Upper lobe of left lung (tissue), 6 donors: Measurements from ENCODE around the gene UST. TPM values are rescaled to one million over a fixed set of nuclear protein-coding genes. Genes with fewer than 3 reads are reported as not detected.

Experiments used
- ATAC-seq, 2 donors: fragments of 200-7000 bp; cut with Tn5 transposase; one replicate each; pipeline ENCODE4 v1.9.1; 2022; ENCODE audit warnings: mild to moderate bottlenecking in 2 of 2, moderate library complexity in 2 of 2; ENCODE audit not compliant: low FRiP score in 2 of 2
- DNase-seq, 2 donors: peaks; one replicate each; pipeline ENCODE4 v3.0.0-alpha.2; 2019 to 2020
- H3K27ac ChIP-seq, 4 donors: fragments of 200-600 bp; sonication (generic); one replicate each; pipeline ENCODE4 v1.5.1; 2016 to 2019
- H3K27me3 ChIP-seq, 4 donors: fragments of 200-600 bp; sonication (generic); one replicate each; pipeline ENCODE4 v1.5.1; 2017 to 2019
- H3K36me3 ChIP-seq, 4 donors: fragments of 200-600 bp; sonication (generic); one replicate each; pipeline ENCODE4 v1.5.1; 2016 to 2019
- H3K4me1 ChIP-seq, 4 donors: fragments of 200-600 bp; sonication (generic); one replicate each; pipeline ENCODE4 v1.5.1; 2018 to 2019
- H3K4me3 ChIP-seq, 4 donors: fragments of 200-600 bp; sonication (generic); one replicate each; pipeline ENCODE4 v1.5.1; 2017 to 2019; ENCODE audit warnings: mild to moderate bottlenecking in 2 of 4, moderate library complexity in 1 of 4
- H3K9me3 ChIP-seq, 4 donors: fragments of 200-600 bp; sonication (generic); one replicate each; pipeline ENCODE4 v1.5.1; 2018 to 2019
- EP300 ChIP-seq, 4 donors: sonication (generic); formaldehyde crosslinking; IDR thresholded peaks; one replicate each; pipeline ENCODE4 v1.5.1; 2017; ENCODE audit warnings: antibody characterized with exemption in 4 of 4, control low read depth in 2 of 4
- POLR2A ChIP-seq, 4 donors: fragments of 450-650 bp; IDR thresholded peaks; one replicate each; pipeline ENCODE4 v1.5.1; 2016 to 2017; ENCODE audit warnings: antibody characterized with exemption in 4 of 4, mild to moderate bottlenecking in 2 of 4
- POLR2AphosphoS5 ChIP-seq, 2 donors: sonication (generic); formaldehyde crosslinking; IDR thresholded peaks; one replicate each; pipeline ENCODE4 v1.5.1; 2017; ENCODE audit warnings: antibody characterized with exemption in 2 of 2
- WGBS, 2 donors: methylation state at CpG; one replicate each; pipeline ENCODE4 v1.1.5; 2017 to 2018; 5-methylcytosine and 5-hydroxymethylcytosine counted together
- total RNA-seq, 6 donors: library from RNA; depleted of rRNA in 4 of 6; stranded (reverse); fragments of >200 nt in 4 of 6; gene quantifications; one replicate each; pipeline versions ENCODE4 v1.1.0 to v1.2.1, GENCODE V29; 2016 to 2021
- TF ChIP-seq, protein P1 (sequence below), 6 experiments: fragments of 450-650 bp in 4 of 6; fragments of 200-600 bp in 2 of 6; sonication (generic) in 2 of 6; IDR thresholded peaks; one replicate each; pipeline ENCODE4 v1.5.1; 2016 to 2019; ENCODE audit warnings: antibody characterized with exemption in 6 of 6
- donor health status: DM: no; HTN: no; CAD: no; lungs with moderate emphysema.
- donor health status: DM: no; HTN: yes; CAD: no; lungs with severe emphysema.

UST gene
- total RNA-seq, 6 donors from 2014 or later, result 10.2 to 21.6 (median 14.2) TPM

DNA sequence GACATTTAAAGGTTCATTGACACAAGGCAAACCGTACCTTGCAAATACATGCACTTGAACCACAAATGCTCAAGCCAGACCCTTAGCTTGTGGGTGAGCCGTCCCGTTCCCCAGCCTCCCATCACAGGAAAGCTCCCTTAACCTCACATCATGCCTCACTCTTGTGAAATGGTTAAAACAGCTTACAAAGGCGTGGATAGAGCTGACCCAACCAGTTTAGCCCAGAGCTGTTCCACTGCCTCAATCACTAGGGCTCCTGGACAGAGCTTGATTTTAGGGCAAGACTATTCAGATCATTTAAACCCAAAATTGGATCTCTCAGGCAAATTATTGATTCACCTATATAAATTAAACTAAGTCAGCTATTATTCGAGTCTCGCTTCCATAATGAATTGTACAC, 341.1 kb downstream of the UST start:
- no peak for DNase-seq
- TF ChIP-seq POLR2A (IDR thresholded peaks at IDR 0.05) (no peak), POLR2AphosphoS5 (IDR thresholded peaks at IDR 0.05) (no peak), EP300 (IDR thresholded peaks at IDR 0.05) (no peak)
- TF ChIP-seq, protein P1, sequence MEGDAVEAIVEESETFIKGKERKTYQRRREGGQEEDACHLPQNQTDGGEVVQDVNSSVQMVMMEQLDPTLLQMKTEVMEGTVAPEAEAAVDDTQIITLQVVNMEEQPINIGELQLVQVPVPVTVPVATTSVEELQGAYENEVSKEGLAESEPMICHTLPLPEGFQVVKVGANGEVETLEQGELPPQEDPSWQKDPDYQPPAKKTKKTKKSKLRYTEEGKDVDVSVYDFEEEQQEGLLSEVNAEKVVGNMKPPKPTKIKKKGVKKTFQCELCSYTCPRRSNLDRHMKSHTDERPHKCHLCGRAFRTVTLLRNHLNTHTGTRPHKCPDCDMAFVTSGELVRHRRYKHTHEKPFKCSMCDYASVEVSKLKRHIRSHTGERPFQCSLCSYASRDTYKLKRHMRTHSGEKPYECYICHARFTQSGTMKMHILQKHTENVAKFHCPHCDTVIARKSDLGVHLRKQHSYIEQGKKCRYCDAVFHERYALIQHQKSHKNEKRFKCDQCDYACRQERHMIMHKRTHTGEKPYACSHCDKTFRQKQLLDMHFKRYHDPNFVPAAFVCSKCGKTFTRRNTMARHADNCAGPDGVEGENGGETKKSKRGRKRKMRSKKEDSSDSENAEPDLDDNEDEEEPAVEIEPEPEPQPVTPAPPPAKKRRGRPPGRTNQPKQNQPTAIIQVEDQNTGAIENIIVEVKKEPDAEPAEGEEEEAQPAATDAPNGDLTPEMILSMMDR (IDR thresholded peaks at IDR 0.05), result no peak
- Histone ChIP-seq H3K27ac (no peak overlapping the region), H3K36me3 (no peaks in the 10 kb centered on the region), H3K27me3 (no peaks in the 10 kb centered on the region), H3K4me1 (no peaks in the 10 kb centered on the region), H3K4me3 (no peak overlapping the region), H3K9me3 (no peaks in the 10 kb centered on the region)
- 54 to 73% methylated on average over 6 of the region's 6 CpGs for WGBS, 2 donors
- ATAC-seq, result no peak

DNA sequence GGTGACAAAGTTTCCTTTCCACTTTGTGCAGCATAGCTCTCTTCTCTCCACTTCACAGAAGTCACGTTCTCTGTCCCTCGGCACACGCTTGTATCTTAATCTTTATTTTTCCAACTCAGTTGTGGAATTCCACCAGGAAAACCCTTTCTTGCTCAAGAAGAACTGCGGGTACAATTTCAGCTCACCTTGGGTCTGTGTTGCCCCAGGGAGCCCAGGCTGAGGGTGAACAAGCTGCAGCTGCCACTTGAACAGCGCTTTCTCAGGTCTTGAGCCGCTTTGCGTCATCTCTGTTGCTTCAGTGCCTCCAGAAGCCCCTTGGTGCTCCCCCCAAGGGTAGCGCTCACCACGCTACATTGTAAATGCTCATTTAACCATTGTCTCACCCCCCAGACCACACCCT, 341.5 kb downstream of the UST start:
- Histone ChIP-seq H3K27ac (no peak overlapping the region), H3K9me3 (no peaks in the 10 kb centered on the region), H3K27me3 (no peaks in the 10 kb centered on the region), H3K4me3 (no peak overlapping the region), H3K4me1 (no peaks in the 10 kb centered on the region), H3K36me3 (no peaks in the 10 kb centered on the region)
- DNase-seq (no peak), ATAC-seq (no peak)
- TF ChIP-seq, protein P1 (IDR thresholded peaks at IDR 0.05), result no peak
- no peak for TF ChIP-seq POLR2A (IDR thresholded peaks at IDR 0.05)
- 84 to 85% methylated on average over 9 of the region's 9 CpGs for WGBS, 2 donors

DNA sequence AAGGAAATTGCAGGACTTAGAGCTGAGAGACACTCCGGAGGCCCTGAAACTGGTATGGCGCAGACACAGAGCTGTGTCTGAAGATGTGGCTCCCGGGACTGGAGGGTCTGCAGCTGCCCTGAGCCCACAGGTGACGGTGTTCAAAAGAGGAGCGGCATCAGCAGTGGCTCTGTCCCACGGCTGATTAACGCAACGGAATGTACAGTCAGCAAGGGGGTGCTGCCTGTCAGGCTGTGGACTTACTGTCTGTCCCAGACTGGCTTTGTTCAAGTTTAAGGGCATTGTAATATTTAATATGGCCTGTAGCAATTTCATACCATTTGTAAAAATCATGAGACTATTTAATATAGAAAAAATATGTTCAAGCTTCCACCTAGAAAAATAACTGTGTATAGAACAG, 342.7 kb downstream of the UST start:
- H3K36me3 ChIP-seq, result no peaks in the 10 kb centered on the region
- H3K4me1 ChIP-seq, result peaks cover 0 to 2% (median 0%) of the 10 kb centered on the region in 4 donors
- H3K9me3 ChIP-seq, result no peaks in the 10 kb centered on the region
- H3K4me3 ChIP-seq, result no peak overlapping the region
- no peak for DNase-seq
- no peak for ATAC-seq
- WGBS, 2 donors, result 87 to 92% methylated on average over 8 of the region's 8 CpGs
- H3K27ac ChIP-seq, result no peak overlapping the region
- no peaks in the 10 kb centered on the region for H3K27me3 ChIP-seq
- TF ChIP-seq POLR2AphosphoS5 (IDR thresholded peaks at IDR 0.05) (no peak), POLR2A (IDR thresholded peaks at IDR 0.05) (no peak), EP300 (IDR thresholded peaks at IDR 0.05) (no peak)
- TF ChIP-seq, protein P1 (IDR thresholded peaks at IDR 0.05), result no peak

DNA sequence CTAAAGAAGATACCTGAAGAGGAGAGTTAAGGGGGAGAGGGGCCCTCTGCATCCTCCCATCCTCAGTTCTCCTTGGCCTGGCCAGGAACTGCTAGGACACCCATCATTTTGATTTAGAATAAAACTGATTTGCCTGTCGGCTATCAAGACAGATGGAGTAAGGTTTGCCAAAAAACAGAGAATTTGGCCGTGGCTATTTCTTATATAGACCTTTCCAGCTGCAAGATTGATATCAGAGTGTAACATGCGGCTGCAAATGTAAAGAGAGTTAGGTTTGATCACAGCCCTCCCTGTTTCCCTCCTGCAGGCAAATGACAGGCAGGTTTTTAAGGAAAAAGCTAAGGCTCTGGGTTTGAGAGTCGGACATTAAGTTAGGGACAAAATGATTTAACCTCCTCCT, 344.1 kb downstream of the UST start:
- H3K4me1 ChIP-seq, result peaks cover 0 to 5% (median 0%) of the 10 kb centered on the region in 4 donors
- DNase-seq, result no peak
- no peaks in the 10 kb centered on the region for H3K9me3 ChIP-seq
- no peak for ATAC-seq
- H3K36me3 ChIP-seq, result no peaks in the 10 kb centered on the region
- no peak overlapping the region for H3K4me3 ChIP-seq
- 83% methylated on average over 4 of the region's 4 CpGs for WGBS, 2 donors
- H3K27me3 ChIP-seq, result no peaks in the 10 kb centered on the region
- TF ChIP-seq POLR2AphosphoS5 (IDR thresholded peaks at IDR 0.05) (no peak), POLR2A (IDR thresholded peaks at IDR 0.05) (no peak), EP300 (IDR thresholded peaks at IDR 0.05) (no peak)
- TF ChIP-seq, protein P1 (IDR thresholded peaks at IDR 0.05), result no peak
- no peak overlapping the region for H3K27ac ChIP-seq

DNA sequence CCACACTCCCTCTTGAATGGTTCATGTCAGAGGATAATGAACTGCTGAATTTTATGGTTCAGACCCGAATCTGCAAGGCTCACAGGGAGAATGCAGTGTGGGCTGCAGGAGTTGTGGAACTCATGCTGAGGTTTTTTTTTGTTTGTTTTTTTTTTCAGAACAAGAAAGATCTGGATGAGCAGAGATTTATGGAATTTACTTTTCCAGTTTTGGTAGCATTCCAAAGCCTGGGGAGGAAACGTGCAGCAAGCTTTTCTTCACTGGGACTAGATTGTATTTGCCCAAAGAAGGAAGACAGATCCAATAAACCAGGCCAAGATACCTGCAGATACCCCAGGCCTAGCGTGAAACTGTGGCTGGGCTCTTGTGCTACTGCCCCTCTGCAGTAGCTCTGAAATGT, 346.8 kb downstream of the UST start:
- 66 to 74% methylated on average over 3 of the region's 3 CpGs for WGBS, 2 donors
- TF ChIP-seq EP300 (IDR thresholded peaks at IDR 0.05) (no peak), POLR2AphosphoS5 (IDR thresholded peaks at IDR 0.05) (no peak), POLR2A (IDR thresholded peaks at IDR 0.05) (no peak)
- TF ChIP-seq, protein P1 (IDR thresholded peaks at IDR 0.05), result no peak
- Histone ChIP-seq H3K4me1 (peaks cover 0 to 5% (median 0%) of the 10 kb centered on the region in 4 donors), H3K36me3 (no peaks in the 10 kb centered on the region), H3K4me3 (no peak overlapping the region), H3K9me3 (peaks cover 0 to 3% (median under 1%) of the 10 kb centered on the region in 4 donors), H3K27ac (no peak overlapping the region), H3K27me3 (no peaks in the 10 kb centered on the region)
- no peak for DNase-seq
- no peak for ATAC-seq
